HG03039 (cell line): ENCODE data around the gene SND1.
A peak's percentile ranks its signal among the peaks of the same experiment; 100 is the strongest.

ENCODE experiments used
- ATAC-seq: cut with Tn5 transposase; IDR thresholded peaks from one replicate; pipeline ENCODE4 v1.9.1; 2021; ENCODE audit warnings: mild to moderate bottlenecking, moderate library complexity; ENCODE audit not compliant: unreplicated experiment

SND1 gene

GRCh38 chr7:127979113-127979727, 327.2 kb downstream of the SND1 start:
- no peak for ATAC-seq

GRCh38 chr7:127979728-127980126, 327.7 kb downstream of the SND1 start:
- ATAC-seq, result no peak

DNA sequence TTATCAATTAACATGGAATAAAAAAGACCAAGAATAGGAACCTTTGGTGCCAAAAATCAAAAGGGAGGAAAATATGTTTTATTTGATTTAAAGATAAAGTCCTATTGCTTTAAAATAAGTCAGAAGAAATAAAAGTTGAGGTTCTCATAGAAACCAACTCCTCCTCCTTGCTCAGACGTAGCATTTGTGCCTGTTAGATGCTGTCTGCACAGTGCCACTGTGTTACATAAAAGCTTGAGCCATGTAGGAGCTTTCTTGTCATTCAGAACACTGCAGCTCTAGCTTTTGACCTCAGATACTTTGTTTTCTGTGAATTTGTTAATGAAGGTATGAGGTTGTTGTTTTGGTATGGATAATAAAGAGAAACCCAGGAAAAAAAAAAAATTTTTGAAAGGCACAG, 328.9 kb downstream of the SND1 start:
- no peak for ATAC-seq

DNA sequence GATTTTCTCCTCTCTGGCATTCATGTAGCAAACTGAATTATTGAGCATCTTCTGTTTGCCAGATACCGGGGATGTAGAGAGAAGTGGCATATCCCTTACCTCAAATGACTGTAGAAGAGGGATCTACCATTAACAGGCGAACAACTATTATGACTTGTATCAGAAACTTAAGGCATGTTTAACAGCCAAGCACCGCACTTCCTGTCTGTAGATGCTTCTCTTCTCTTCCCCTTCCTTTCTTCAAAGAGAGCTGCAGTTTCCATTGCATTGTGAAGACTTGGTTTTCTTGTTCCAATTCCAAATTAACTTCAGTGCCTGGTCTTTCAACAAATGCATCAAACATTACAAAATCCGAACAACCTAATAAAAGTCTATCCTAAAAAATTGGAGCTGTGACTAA, 330.0 kb downstream of the SND1 start:
- no peak for ATAC-seq

DNA sequence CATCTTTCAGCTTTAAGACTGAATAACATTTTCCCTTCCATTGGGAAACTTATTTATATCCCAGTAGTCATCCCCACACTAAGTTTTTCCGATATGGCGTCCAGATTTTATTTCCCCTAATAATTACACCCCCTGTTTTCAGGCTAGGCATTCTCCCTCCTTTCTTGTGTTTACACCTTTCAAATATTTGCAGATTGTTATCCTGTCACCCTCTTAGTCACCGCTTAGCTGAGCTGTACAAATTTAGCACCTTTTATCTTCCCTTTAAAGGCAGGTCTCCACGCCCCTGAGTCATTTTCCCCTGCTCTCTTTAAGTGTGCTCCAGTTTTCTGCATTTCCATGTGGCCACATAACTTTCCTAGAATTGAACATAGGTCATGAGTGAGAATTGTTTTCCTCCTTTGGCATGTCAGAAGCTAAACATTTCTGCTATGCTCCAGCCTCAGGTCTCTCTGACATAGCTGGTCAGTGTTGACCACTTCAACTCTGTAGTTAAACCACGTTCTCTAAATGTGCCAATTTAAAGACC, 331.9 kb downstream of the SND1 start:
- ATAC-seq, result no peak

- no peak for ATAC-seq
Measured at GRCh38 chr7:127986581-127987521, 334.9 kb downstream of the SND1 start.

DNA sequence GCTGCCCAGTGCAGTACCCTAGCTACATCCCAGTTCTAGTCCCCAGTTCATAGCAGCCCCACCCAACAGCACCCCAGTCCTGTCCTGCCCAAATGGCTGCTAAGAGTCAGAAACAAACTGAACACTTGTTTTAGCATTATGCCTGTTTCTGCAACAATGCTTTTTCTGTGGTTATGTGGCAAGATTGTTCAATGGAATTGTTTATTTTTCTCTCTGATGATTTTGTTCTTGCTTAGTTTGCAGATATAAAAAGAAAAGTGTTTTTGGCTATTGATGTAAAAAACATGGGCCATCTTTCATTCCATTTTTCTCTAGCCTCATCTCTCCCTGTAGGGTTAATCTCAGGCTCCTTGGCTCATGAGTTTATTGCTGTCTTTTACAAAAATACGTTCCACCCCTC, 336.8 kb downstream of the SND1 start:
- ATAC-seq, result no peak

DNA sequence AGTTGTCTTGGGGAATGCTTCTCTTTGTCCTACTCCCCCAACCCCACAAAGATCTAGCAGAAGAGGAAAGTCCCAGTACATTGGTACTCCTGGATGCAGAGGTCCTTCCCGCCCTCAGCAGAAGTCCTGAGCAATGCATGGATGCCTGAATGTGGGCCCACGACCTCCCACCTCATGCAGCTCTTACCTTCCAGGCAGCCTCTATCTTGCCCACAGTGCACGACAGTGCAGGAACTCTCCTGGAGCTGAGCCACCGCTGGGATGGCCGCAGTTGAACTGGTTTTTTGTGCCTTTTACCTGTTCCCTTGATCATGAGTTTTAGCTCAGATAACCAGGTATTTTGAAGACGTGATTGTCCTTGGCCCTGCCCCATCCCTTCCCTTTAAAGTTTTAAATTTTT, 341.3 kb downstream of the SND1 start:
- ATAC-seq, result no peak

DNA sequence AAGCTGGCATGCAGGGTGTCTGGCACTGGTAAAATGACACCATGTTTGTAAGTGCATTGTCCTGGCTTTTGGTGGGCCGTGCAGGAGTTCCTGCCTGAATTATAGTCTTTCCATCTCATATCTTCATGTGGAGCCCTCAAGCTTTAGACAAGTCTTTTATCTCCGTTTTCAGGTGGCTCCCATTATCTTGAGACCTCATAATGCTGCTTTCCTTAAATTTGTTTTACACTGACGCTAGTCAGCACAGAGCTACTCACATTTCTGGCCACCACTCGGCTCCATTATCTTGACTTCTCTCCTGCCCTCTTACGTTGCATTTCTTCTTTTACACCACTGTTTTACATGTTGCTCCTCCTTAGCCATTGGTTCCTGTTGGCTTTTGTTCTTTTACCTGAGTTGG, 342.0 kb downstream of the SND1 start:
- no peak for ATAC-seq

GRCh38 chr7:127995156-127995880, 343.3 kb downstream of the SND1 start:
- ATAC-seq, result no peak

GRCh38 chr7:127995881-127996215, 343.9 kb downstream of the SND1 start:
- ATAC-seq, result no peak

DNA sequence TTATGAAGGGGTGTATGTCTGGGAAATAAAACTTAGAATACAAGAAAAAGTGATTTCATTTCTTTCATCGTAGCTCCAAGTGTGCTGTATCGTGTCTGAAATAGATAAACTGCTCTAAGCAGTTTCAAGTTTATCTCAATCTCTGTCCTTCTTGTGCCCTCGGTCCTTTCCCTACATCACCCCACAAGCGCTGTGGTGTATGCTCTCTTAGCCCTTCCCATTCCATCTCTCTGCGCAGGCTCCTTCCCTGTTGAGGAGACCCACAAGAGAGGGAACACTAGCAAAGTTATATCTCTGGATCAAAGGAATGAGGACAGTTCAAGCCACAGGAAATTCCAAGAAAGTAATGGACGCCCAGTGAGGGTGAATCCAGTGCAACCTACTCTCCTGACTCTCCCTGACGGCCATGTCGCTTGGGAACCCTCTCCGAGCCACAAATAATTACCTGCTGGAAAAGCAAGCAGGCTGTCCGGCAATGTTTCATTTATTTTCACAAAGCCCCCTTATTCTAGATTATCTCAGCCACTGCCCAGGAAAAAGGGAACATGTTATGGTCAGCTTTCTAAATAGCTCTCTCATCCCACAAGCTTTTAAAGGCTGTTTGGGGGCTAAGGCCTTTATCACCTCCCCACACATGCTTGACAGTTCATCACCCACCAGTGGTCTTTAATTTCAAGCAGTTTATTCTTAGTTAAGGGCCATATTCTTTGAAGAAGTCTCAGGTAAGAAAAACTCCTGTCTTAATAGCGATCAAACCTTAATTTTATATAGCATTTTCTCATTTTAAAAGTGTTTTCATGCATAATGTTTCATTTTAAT, 344.5 kb downstream of the SND1 start:
- ATAC-seq, result no peak

GRCh38 chr7:127997226-127997922, 345.4 kb downstream of the SND1 start:
- ATAC-seq, result no peak

GRCh38 chr7:127998671-127999070, 346.7 kb downstream of the SND1 start:
- ATAC-seq, result no peak

GRCh38 chr7:128000048-128000447, 348.1 kb downstream of the SND1 start:
- no peak for ATAC-seq

GRCh38 chr7:128000854-128001265, 348.9 kb downstream of the SND1 start:
- ATAC-seq, result peak; percentile 44

DNA sequence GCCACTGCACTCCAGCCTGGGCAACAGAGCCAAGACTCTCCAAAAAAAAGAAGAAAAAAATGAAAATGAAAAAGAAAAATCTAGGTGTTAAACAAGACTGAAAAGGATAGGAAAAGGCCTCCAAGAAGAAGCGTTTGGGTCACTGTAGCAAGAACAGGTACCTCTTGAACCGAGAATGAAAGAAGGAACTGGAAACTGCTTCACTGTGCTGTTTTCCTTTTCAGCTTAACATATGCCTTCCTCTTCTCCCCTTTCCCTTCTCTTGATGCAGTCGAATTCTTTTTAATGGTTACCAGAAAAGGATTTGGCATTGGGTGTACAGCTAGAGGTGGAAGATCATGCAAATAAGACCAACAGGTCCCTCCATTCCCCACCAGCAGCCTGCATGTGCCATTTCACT, 351.2 kb downstream of the SND1 start:
- ATAC-seq, result peak; percentile 48

- no peak for ATAC-seq
Measured at GRCh38 chr7:128003787-128004186, 351.8 kb downstream of the SND1 start.

DNA sequence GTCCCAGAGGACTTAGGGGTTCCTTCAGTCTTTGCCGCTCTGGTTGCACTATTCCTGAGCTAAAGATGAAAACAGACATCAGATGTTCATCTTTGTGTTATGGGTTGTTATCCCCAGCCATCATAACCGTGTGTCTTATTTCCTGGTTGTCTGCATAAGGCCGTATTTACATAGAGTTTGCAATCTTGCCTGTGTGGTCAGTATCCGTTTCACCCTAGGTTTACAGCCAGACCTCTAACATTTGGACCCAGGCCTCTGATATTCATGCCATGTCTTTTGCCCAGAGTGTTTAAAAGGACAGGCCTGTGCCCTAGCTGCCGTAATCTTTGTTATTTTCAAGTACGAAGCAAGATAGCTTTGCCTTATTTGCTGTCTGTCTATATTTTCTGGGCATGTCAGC, 352.6 kb downstream of the SND1 start:
- no peak for ATAC-seq

- no peak for ATAC-seq
Measured at GRCh38 chr7:128005117-128005516, 353.1 kb downstream of the SND1 start.
